GM19372 (cell line): ENCODE data around the gene MVB12B.

ENCODE experiments used
- ATAC-seq: cut with Tn5 transposase; IDR thresholded peaks from one replicate; pipeline ENCODE4 v1.9.1; 2021; ENCODE audit warnings: mild to moderate bottlenecking, low read depth, moderate library complexity; ENCODE audit not compliant: unreplicated experiment

MVB12B gene

DNA sequence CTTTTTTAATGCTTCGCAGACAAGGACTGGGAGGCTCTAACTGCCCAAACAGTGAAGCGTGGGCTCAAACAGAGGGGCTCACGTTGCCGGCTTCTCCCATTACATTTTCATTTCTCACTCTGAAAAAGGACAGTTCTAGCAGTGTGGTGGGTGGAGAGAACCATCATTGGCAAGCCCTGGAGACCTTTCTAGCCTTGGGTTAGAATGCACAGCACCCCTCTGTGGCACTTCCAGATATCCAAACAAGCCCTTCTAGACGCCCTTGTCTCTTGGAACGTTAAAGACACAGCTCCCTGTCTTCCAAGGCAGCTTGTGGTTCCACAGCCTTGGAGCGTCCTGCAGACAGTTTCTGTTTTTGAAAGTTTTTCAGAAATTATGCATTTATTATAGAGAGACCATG lies 52.1 kb downstream of the MVB12B start:
- ATAC-seq: no peak

- ATAC-seq: no peak
These were observed 53.2 kb downstream of the MVB12B start for GRCh38 chr9:126379661-126380360.

- no peak for ATAC-seq
These were observed 53.8 kb downstream of the MVB12B start for GRCh38 chr9:126380447-126380846.

DNA sequence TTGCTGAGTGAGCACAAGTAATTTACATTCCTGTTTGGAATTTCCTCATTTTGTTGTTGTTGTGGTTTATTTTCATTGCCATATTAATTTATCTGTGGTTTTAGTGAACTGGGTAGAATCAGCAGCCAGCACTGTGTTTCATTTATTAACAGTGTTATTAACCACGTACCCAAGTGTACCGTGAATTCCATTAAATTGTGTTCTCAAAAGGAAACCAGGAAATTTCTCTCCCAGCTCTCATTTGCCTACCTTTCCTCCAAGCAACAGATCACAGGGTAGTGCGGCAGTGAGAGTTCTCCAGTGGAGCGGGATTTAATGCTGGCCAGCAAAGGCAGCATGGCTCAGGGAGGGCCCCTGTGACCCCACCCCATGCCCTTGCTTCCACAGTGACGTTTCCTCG lies 54.6 kb downstream of the MVB12B start:
- no peak for ATAC-seq

GRCh38 chr9:126383406-126384046 lies 56.9 kb downstream of the MVB12B start:
- no peak for ATAC-seq

- no peak for ATAC-seq
These were observed 58.3 kb downstream of the MVB12B start for GRCh38 chr9:126384926-126385325.

- ATAC-seq: no peak
These were observed 59.5 kb downstream of the MVB12B start for GRCh38 chr9:126386088-126386487.

DNA sequence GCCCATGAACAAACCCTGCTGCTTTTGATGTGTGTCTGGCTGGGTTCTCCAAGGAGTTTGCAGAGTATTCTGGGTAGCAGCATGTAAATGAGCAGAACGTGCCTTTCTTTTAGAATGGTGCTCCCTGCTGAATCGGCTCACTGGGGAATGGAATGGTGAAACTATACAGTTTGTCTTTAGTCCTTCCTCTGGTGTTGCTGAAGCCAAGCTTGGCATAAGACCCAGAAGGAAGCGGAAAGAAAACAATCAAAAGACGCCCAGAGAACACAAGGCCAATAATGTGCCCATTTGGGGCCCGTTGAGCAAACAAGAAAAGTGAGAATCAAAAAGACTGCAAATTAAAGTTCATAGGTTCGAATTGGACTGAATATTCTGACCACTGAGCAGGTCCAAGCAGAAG lies 60.1 kb downstream of the MVB12B start:
- no peak for ATAC-seq

DNA sequence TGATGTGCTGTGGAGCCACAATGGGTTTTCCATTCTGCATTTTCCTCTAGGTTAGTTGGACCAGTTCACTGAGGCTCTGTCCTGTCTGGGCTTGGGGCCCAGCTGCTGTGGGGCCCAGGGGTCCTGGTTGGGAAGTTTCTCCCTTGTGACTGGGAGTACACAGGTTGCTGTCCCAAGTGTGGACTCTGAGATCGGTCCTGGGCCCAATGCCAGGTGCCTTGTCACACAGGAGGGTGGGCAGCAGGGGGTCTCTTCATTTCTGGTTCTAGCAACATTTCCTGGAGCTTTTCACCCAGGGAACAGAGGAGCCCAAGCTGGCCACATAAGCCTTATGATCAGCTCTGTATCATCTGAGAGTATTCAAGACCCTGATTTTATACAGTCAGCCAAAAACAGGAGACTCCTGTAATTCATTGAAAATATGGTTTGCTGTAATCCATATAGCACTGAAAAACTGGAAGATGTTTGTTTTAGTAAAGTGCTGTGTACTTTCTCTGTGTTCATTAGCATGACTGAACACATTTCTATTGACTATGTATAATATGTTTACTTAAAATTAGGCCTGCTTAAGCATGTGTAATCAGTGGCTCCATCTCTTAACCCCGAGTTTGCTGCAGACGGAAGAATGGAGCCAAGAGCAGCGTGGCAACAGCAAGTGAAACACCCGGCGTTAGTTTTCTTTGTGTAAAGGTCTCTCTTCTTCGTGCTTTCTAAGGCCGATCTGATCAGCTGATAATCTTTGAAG lies 62.5 kb downstream of the MVB12B start:
- no peak for ATAC-seq

- no peak for ATAC-seq
These were observed 63.4 kb downstream of the MVB12B start for GRCh38 chr9:126389992-126390391.

DNA sequence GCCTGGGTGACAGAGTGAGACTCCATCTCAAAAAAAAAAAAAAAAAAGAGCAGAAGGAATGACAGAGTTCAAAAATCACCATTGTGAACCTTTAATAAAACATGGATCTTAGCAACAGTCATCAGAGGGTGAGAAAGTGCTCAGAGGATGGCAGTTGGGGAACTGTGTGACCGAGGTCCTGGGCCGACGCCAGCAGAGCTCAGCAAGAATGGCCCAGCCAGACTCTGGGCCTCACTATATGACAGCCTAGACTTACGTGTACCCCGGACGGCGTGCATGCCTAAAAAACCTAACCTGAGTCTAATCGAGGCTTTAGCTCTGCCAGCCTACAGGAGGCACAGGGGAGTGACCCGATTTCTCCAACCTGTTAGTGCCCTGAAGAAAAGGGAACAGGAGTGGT lies 64.3 kb downstream of the MVB12B start:
- ATAC-seq: no peak

DNA sequence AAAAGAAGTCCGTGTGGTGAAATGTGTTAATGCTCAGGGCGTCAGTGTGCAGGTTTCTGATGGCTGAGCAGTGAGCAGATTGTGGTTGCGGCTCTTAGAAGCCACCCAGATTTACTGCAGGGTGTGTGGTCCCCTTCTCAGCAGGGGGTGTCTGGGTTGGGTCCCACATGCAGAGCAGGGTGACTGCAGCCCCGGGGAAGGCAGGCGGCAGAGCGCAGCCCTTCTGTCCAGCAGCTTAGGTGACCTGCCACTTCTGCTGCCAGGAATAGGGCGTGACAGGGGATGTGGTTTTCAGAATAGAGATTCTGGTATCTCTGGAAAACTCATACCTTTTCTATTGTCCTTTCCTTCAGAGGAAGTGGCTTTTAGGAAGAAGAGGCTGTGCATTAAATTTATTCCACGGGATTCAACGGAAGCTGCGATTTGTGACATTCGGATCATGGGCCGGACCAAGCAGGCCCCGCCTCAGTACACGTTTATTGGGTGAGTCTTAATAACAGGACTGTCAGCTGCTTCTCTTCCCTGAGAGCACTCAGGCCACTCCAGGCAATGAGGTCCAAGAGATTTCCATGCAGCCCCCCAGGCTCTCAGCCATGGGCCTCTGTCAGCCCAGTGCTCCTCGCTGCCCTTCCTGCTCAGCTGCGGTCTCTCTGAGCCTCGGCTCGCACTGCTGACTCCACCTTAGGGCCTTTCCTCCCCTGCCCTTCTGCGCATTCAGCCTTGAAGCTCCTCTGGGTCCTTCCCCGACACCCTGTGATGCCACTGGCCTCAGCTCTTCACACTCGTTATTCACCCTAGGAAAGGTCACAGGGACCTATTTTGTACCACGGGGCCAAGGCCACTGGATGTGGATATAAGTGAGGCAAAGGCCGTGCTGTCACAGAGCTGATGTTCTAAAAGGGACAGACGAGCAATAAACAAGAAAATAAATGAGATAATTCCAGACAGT lies 65.4 kb downstream of the MVB12B start:
- ATAC-seq: no peak

DNA sequence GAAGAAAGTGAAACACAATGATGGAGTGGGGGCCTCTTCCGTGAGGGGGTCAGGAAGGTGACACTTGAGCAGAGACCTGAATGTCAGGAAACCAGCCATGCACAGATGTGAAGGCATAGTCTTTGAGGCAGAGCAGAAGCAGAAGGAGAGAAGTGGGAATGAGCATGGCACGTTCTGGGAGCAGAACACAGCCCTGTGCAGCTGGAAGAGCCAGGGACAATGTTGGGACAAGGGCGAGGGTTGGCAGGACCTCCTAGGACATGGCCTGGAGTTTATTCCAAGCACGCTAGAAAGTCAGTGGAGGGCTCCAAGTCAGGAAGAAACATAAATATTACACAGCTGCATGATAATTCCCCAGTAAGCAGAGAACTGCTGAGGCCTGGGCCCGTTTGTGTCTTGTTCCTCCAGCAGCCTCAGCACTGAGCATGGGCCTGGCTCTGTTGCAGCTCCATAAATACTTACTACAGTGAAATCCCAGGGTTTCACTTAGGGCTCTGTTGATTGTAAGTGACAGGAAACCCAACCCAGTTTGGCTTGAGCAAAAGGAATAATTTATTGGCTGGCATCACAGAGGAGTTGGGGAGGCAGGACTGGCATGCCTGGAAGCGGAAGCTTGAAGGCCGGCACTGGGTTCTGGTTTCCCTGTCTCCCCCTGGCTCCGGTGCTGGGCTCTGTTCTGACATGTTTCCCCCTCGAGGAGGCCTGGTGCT lies 66.2 kb downstream of the MVB12B start:
- no peak for ATAC-seq

DNA sequence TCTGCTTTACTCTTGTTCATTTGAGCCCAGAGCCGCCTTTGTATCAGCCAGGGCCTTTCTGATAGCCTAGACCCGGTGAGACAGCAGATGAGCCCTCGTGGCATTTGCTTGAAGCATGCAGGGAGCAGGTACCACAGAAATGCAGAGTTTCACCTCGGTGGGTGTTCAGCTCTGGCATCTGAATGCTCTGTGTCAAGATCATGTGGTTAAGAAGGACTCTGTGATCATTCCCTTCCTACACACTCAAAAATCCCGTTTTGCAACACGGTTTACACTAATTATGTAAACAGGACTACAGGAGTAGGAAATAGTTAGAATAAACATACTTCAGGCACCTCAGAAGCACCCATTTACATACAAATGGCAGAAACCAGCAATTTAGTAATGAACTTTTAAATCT lies 67.2 kb downstream of the MVB12B start:
- ATAC-seq: no peak

DNA sequence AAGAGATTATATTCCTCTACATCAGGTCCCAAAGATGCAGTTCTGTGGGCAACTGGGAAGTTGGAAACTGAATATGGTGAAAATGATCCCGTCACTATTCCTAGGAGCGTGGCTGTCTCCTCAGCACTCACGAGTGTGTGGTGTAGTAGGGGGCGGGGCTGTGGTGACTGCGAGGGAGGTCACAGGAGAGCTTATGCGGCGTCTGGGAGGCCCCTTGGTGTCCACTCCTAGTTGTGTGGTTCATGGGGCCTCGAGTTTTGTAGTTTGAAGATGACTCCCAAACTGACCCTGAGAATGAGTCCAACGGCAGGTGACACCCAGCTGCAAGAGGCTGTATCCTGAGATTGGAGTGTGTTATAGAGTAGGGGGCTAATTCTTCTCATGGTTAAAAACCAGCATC lies 68.2 kb downstream of the MVB12B start:
- ATAC-seq: no peak

DNA sequence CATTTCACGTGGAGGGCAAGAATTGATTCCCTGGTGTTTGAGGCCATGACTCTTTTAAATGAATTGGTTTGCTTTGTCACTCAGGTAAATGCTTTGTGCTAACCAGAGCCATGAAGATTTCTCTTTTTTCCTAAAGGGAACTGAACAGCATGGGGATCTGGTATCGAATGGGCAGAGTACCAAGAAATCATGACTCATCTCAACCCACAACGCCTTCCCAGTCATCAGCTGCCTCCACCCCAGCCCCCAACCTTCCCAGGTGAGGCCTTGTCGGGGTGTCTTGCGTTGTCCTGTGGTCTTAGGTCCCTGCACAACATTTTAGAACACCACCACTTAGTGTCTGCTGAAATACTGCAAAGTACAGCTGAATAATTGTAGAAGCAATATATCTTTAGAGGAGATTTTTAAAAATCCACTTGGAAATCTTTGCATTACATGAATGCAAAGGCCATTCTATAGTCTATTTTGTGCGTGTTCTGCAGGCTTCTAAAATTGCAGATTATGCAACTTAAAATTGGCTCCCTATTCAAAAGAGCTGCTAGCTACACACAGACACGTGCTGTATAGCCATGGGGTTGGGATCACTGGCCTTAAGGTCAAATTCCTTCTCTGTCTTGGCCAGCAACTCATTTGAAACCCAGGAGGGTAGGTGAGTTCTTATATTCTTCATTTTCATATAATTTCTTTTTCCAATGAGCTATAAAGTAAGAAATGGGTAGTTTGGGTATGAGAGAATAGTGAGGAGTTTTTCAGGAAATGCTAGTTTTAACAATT lies 69.0 kb downstream of the MVB12B start:
- no peak for ATAC-seq

DNA sequence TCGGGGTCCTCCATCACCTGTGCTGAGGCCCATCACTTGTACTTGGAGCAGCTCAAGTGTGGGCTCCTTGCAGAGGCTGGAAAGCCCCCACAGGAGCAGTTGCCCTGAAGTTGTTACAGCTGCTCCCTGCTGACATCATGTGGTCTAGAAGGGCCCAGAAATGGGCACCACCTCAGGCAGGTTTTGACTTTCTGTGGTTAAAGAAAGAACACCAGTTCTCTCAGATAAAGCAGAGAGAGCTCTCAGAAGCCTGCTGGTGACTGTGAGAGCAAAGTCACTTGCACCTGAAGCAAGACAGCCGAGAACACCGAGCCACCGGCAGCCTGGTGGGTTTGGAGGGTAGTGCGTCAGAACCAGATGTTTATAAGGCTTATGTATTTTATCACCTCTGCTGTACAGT lies 70.4 kb downstream of the MVB12B start:
- ATAC-seq: peak; percentile 71

- no peak for ATAC-seq
These were observed 71.9 kb downstream of the MVB12B start for GRCh38 chr9:126398403-126399058.

DNA sequence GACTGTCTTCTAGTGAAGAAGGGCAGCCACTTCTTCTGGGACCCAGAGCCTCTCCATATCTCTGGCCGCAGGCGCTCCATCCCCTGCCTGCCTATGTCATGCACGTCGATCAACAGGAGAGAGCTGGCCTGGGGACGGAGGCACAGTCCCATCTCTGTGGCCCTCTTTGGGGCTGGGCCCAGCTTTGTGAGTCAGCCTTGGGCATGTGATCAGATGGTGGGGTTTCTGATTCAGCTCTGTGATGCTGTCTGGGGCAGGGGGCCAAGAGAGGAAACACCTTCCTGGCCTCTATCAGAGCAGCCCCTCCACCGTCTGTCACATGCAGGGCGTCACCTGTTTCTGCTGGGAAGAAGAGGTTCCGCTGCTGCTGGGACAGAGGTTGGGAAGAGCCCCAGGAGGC lies 72.6 kb downstream of the MVB12B start:
- no peak for ATAC-seq
